GM21825 (cell line): ENCODE results near the gene C16orf82.
"Not testable (repeated sequence)": the region's sequence is repeated elsewhere in the genome, so short reads cannot be mapped to it uniquely, and the experiment has no call there.

Experiments
- ATAC-seq: cut with Tn5 transposase; IDR thresholded peaks from one replicate; pipeline ENCODE4 v1.9.1; 2021; ENCODE audit warnings: mild to moderate bottlenecking, moderate library complexity; ENCODE audit not compliant: unreplicated experiment

Gene C16orf82

DNA sequence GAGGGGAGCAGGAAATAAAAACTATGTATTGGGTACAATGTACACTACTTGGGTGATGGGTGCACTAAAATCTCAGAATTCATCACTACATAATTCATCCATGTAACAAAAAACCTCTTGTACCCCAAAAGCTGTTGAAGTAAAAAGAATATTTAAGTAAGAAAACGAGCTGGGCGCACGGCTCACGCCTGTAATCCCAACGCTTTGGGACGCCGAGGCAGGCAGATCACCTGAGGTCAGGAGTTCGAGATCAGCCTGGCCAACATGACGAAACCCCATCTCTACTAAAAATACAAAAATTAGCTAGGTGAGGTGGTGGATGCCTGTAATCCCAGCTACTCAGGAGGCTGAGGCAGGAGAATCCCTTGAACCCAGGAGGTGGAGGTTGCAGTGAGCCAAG is 19.3 kb downstream of the C16orf82 start:
- not testable (repeated sequence) for ATAC-seq

- ATAC-seq, result no peak
Observed at GRCh38 chr16:27088216-27088615, 21.5 kb downstream of the C16orf82 start.

DNA sequence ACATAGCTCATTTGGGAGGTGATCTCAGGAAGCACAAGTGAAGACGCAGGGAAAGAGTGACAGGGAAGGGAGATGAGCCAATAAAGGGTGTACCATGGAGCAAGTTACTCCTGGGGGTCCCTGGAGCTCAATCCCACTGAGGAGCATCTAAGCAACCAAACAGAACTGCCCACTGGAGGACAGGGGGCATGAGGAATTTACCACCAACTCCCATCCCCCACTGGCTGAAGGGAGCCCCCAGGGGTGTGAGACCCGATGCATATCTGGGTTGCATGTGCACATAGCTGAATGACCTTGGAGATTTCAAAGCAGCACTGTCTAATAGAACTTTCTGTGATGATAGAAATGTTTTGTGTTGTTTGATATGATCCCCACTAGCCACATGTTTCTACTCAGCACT is 29.6 kb downstream of the C16orf82 start:
- ATAC-seq, result no peak

- no peak for ATAC-seq
Observed at GRCh38 chr16:27097800-27098230, 31.1 kb downstream of the C16orf82 start.

DNA sequence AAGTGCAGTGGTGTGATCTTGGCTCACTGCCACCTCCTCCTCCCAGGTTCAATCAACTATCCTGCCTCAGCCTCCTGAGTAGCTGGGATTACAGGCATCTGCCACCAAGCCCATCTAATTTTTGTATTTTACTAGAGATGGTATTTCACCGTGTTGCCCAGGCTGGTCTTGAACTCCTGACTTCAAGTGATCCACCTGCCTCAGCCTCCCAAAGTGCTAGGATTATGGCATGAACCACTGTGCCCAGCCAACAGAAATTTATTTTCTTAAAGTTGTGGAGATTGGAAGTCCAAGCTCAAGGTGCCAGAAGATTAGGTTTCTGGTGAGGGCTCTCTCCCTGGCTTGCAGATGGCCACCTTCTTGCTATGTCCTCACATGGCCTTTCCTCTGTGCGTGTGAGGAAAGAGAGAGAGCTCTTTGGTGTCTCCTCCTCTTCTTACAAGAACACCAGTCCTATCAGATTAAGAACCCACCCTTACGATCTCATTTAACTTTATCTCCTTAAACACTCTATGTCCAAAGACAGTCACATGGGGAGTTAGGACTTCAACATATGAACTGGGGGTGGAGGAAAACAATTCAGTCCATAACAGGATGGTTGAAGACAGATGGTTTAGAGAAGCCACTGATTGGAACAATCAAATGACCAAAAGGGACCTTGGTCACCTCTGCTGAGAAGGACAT is 31.8 kb downstream of the C16orf82 start:
- no peak for ATAC-seq

- ATAC-seq, result no peak
Observed at GRCh38 chr16:27102701-27103575, 36.2 kb downstream of the C16orf82 start.

GRCh38 chr16:27103954-27104353 is 37.2 kb downstream of the C16orf82 start:
- no peak for ATAC-seq

DNA sequence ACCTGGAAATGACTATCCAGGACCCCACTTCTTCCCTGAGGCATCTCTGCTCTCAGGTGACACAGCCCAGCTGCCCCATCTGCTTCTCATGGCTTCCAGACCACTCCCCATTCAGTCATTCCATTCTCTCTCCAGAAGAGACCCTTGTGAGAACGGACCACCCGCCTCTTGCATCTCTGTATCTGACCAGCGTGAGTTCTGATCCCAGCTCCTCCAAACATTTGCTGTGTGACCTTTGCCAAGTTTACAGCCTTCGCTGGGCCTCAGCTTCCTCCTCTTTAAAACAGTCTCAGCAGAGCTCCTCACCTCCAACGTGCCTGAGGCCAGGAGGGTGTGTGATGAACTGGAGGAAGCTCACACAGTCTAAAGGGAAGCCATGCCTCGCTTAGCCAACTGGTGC is 39.6 kb downstream of the C16orf82 start:
- no peak for ATAC-seq

DNA sequence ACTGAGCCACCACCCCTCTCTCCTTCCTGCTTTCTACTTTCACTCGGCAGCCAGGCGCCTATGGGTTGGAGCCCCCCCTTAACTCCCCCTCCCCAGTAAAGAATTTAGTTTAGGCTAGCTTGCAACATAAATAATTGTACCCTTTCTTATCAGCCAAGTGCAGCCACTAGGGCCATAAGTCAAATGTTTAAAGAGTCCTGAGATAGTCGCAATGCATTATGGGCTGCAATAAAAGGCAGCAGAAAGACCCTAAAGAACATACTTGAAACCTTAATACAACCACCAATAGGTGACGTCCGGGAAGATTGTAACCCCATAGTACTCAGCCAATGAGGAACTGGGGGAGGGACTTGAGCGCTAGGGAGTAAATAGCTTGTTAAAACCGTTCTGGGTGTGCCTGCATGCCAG is 40.5 kb downstream of the C16orf82 start:
- no peak for ATAC-seq

DNA sequence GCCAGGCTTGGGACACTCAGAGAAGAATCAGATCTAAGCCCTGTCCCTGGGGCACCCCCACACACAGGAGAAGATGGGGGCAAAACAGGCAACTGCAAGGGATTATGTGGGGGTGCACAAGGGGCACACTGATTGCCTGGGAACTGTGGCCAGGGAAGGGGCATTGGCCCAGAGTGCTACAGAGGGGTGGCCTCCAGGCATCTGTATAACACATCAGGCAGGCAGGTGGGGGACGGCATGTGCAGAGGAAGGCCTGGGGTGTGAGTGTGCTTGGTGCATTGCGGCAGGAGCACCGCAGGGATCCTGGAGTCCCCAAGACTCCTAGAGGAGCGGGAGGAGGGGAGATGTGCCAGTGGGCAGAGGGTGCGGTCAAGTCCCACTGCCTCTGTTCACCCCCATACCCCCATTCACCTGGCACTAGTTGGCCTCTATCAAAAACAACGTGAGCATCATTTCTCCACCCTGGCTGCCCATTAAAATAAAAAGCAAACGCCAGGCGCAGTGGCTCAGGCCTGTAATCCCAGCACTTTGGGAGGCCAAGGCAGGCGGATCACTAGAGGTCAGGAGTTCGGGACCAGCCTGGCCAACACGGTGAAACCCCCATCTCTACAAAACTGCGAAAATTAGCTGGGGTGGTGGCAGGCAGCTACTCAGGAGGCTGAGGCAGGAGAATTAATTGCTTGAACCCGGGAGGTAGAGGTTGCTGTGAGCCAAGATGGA is 41.5 kb downstream of the C16orf82 start:
- no peak for ATAC-seq

DNA sequence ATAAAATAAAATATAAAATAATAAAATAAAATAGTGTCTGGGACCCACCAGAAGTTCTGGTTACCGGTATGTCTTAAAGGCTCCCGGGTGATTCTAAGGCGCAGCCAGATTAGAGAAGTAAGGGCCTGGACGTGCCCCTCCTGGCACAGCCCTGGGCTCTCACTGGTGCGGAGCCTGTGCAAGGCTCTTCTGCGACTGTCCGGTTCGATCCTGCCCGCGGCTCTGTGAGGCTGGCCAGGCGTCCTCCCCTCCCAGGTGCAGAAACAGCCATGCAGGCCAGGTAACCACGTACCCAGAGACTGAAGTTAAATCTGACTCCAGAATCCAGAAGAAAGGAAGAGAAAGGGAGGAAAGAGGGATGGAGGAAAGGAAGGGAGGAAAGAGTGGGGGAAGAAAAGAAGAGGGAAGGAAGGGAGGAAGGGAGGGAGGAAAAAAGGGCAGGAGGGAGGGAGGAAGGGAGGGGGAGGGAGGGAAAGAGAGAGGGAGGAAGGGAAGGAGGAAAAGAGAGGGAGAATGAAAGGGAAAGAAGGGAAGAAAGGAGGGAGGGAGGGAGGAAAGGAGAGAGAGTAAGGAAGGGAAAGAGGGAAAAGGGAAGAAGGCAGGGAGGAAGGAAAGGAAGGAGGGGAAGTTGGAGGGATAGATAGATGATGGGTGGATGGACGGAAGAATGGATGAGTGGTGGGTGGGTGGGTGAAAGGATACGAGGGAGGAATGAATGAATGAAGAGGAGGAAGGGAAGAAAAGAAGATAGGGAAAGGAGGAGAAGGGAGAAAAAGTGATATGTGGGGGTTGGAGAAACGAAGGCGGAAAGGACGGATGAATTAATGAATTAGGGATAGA is 42.3 kb downstream of the C16orf82 start:
- ATAC-seq, result no peak

GRCh38 chr16:27109666-27110523 is 43.2 kb downstream of the C16orf82 start:
- no peak for ATAC-seq

DNA sequence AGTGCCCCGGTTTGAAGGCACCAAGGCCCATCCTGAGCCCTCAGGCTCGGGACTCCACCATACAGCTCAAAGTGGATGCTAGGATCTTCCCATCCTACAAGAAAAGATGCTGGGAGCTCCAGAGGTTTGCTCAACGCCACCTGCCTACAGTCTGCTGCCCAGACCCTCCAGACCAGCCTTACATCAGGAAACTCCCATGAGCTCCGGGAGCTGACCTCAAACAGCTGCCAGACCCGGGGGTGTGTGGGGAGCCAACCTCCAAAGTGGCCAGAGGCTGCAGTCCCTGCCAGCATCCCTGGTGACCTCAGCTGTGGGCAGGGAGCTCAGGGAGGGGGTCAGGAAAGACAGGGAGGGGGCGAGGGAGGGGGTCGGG is 43.8 kb downstream of the C16orf82 start:
- ATAC-seq, result no peak

- ATAC-seq, result no peak
Observed at GRCh38 chr16:27111486-27111885, 44.8 kb downstream of the C16orf82 start.

- no peak for ATAC-seq
Observed at GRCh38 chr16:27112093-27112811, 45.5 kb downstream of the C16orf82 start.

GRCh38 chr16:27113341-27113841 is 46.7 kb downstream of the C16orf82 start:
- ATAC-seq, result no peak

- no peak for ATAC-seq
Observed at GRCh38 chr16:27114006-27114405, 47.3 kb downstream of the C16orf82 start.

- no peak for ATAC-seq
Observed at GRCh38 chr16:27118526-27118925, 51.8 kb downstream of the C16orf82 start.
